SU-DHL-6 (cell line): ENCODE results near the gene TTK.
"Not testable (repeated sequence)": the region's sequence is repeated elsewhere in the genome, so short reads cannot be mapped to it uniquely, and the experiment has no call there.

ENCODE experiments used
- H2AFZ ChIP-seq: fragments of 200-600 bp; sonication (generic); 2 replicates; pipeline ENCODE4 v1.6.1; 2014; ENCODE audit warnings: low read depth, mild to moderate bottlenecking, moderate library complexity, mixed read lengths, antibody characterized with exemption, low read length; ENCODE audit not compliant: severe bottlenecking
- H3F3A ChIP-seq: fragments of 200-600 bp; shearing (Covaris generic); 2 replicates; pipeline ENCODE4 v1.6.0; 2016; ENCODE audit warnings: antibody characterized with exemption, mild to moderate bottlenecking; ENCODE audit not compliant: insufficient read depth
- H3K27ac ChIP-seq: fragments of 200-600 bp; sonication (generic); 2 replicates; pipeline ENCODE4 v1.5.1; 2016; ENCODE audit warnings: low read depth, mild to moderate bottlenecking, low read length, moderate library complexity, mixed read lengths
- H3K27me3 ChIP-seq: fragments of 200-600 bp; sonication (generic), shearing (Covaris generic); 2 replicates; pipeline ENCODE4 v1.6.0; 2014; ENCODE audit warnings: mild to moderate bottlenecking, low read length
- H3K36me3 ChIP-seq: fragments of 200-600 bp; sonication (generic); 2 replicates; pipeline ENCODE4 v1.6.1; 2014; ENCODE audit warnings: mild to moderate bottlenecking, low read length, mixed read lengths
- H3K4me2 ChIP-seq: fragments of 300-600, 200-600 bp; shearing (Covaris generic), sonication (generic); 2 replicates; pipeline ENCODE4 v1.6.0; 2014; ENCODE audit warnings: low read length, low read depth, mild to moderate bottlenecking; ENCODE audit not compliant: poor library complexity, severe bottlenecking
- H3K4me3 ChIP-seq: fragments of 200-600 bp; sonication (generic); 2 replicates; pipeline ENCODE4 v1.5.1; 2014; ENCODE audit warnings: antibody characterized with exemption, low read length, mild to moderate bottlenecking, mixed read lengths; ENCODE audit not compliant: insufficient read depth, poor library complexity, severe bottlenecking
- H3K79me2 ChIP-seq: fragments of 200-600 bp; sonication (generic); 2 replicates; pipeline ENCODE4 v1.6.1; 2014; ENCODE audit warnings: mild to moderate bottlenecking, low read length, moderate library complexity; ENCODE audit not compliant: insufficient read depth
- H3K9ac ChIP-seq: fragments of 200-600 bp; sonication (generic); 2 replicates; pipeline ENCODE4 v1.7.0; 2014; ENCODE audit warnings: mild to moderate bottlenecking, low read length
- H3K9me2 ChIP-seq: fragments of 200-600 bp; sonication (generic); replicated peaks from 2 replicates; pipeline ENCODE4 v1.6.1; 2014; ENCODE audit warnings: low read length; ENCODE audit not compliant: insufficient read depth
- H3K9me3 ChIP-seq: fragments of 200-600 bp; sonication (generic); 2 replicates; pipeline ENCODE4 v1.6.1; 2014; ENCODE audit warnings: low read length, mixed read lengths; ENCODE audit not compliant: insufficient read depth
- H4K20me1 ChIP-seq: fragments of 200-600 bp; sonication (generic); 2 replicates; pipeline ENCODE4 v1.6.1; 2014; ENCODE audit warnings: low read depth, mild to moderate bottlenecking, antibody characterized with exemption, low read length, moderate library complexity, mixed read lengths
- EZH2phosphoT487 ChIP-seq: fragments of 200-600 bp; sonication (generic), shearing (Covaris generic); conservative IDR thresholded peaks from 2 replicates; pipeline ENCODE4 v1.6.1; 2018; ENCODE audit warnings: mild to moderate bottlenecking, antibody characterized with exemption, low read length, moderate library complexity, mixed read lengths
- TF ChIP-seq, protein P1 (sequence below): fragments of 200-600 bp; sonication (generic); IDR thresholded peaks from one replicate; pipeline ENCODE4 v1.5.1; 2017; ENCODE audit warnings: antibody characterized with exemption, mild to moderate bottlenecking, low read length, moderate library complexity; ENCODE audit not compliant: insufficient read depth, poor library complexity, severe bottlenecking

Gene TTK

DNA sequence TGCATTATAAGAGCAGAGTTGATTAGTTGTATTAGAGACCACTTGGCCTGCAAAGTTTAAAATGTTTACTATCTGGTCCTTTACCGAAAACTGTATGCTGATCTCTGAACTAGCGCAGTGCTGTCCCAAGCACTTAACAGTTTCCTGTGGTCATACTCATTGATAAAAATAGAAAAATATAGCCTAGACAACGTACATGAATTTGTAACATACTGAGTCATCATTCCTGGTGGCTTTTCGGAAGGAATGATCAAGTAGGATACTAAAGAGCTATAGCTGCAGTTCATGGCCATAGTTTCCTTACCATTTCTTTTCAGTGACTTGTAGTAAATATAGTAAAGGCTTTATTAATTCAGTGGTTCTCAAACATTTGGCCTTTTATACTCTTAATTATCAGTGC lies 18.4 kb downstream of the TTK start:
- Histone ChIP-seq H3K4me2 (no peak overlapping the region), H3K36me3 (peaks cover 34% of the 10 kb centered on the region), H3K27ac (no peak overlapping the region), H3K9ac (no peak overlapping the region), H3F3A (0 out of 2 replicates have a peak, but pooled peaks cover 4% of the 10 kb centered on the region), H3K4me3 (no peak overlapping the region), H3K9me2 (no peaks in the 10 kb centered on the region), H2AFZ (no peak overlapping the region), H3K27me3 (no peaks in the 10 kb centered on the region), H4K20me1 (no peaks in the 10 kb centered on the region), H3K79me2 (no peaks in the 10 kb centered on the region), H3K9me3 (no peaks in the 10 kb centered on the region)
- TF ChIP-seq, protein P1, sequence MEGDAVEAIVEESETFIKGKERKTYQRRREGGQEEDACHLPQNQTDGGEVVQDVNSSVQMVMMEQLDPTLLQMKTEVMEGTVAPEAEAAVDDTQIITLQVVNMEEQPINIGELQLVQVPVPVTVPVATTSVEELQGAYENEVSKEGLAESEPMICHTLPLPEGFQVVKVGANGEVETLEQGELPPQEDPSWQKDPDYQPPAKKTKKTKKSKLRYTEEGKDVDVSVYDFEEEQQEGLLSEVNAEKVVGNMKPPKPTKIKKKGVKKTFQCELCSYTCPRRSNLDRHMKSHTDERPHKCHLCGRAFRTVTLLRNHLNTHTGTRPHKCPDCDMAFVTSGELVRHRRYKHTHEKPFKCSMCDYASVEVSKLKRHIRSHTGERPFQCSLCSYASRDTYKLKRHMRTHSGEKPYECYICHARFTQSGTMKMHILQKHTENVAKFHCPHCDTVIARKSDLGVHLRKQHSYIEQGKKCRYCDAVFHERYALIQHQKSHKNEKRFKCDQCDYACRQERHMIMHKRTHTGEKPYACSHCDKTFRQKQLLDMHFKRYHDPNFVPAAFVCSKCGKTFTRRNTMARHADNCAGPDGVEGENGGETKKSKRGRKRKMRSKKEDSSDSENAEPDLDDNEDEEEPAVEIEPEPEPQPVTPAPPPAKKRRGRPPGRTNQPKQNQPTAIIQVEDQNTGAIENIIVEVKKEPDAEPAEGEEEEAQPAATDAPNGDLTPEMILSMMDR, result no peak
- TF ChIP-seq EZH2phosphoT487, result no peak

DNA sequence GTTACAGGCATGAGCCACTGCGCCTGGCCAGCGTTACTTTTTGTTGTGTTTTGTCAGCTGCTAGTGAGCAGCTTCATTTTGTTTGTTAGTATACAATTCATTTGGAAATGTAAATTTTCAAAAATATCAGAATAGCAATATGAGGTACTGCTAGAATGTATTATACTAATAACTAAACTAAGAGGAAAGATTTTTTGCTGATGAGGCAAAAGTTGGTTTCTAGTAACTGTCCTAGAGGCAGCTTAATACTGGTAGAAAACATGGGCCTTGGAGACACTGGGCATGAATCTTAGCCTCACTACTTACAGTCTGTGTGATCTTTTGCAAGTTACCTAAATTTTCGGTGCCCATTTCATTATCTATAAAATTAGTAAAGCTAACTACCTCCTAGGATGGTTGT lies 24.1 kb downstream of the TTK start:
- H3K9me3 ChIP-seq, result no peaks in the 10 kb centered on the region
- H3K27me3 ChIP-seq, result no peaks in the 10 kb centered on the region
- H3F3A ChIP-seq, result no peaks in the 10 kb centered on the region
- H3K4me3 ChIP-seq, result no peak overlapping the region
- TF ChIP-seq EZH2phosphoT487, result no peak
- no peak overlapping the region for H3K9ac ChIP-seq
- peaks cover 53% of the 10 kb centered on the region for H3K36me3 ChIP-seq
- no peaks in the 10 kb centered on the region for H4K20me1 ChIP-seq
- no peak overlapping the region for H2AFZ ChIP-seq
- H3K9me2 ChIP-seq, result no peaks in the 10 kb centered on the region
- H3K27ac ChIP-seq, result no peak overlapping the region
- no peak overlapping the region for H3K4me2 ChIP-seq
- no peaks in the 10 kb centered on the region for H3K79me2 ChIP-seq

DNA sequence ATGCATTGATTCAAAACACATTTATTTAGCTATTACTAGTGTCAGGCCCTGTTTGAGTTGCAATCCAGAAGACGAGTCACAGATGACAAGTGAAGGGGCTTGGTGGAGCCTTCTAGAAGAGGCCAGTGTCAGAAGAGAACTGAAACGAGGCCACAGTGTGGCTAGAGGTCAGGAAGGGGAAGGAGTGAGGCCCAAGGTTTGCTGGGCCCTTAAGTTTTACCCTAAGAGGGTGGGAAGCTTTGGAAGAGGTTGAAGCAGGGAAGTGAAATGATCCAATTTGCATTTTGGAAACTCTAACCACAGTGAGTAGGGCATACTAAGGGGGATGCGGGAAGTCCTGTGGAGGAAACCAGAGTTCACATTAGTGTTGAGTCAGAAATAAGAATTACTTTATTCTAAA lies 25.0 kb downstream of the TTK start:
- Histone ChIP-seq H3K27ac (no peak overlapping the region), H2AFZ (no peak overlapping the region), H3K9me3 (no peaks in the 10 kb centered on the region), H3K36me3 (peaks cover 56% of the 10 kb centered on the region), H3K27me3 (no peaks in the 10 kb centered on the region), H3K4me2 (no peak overlapping the region), H3K9me2 (no peaks in the 10 kb centered on the region), H3F3A (no peaks in the 10 kb centered on the region), H4K20me1 (no peaks in the 10 kb centered on the region), H3K4me3 (no peak overlapping the region), H3K79me2 (no peaks in the 10 kb centered on the region), H3K9ac (no peak overlapping the region)
- TF ChIP-seq, protein P1, result no peak
- TF ChIP-seq EZH2phosphoT487, result no peak

DNA sequence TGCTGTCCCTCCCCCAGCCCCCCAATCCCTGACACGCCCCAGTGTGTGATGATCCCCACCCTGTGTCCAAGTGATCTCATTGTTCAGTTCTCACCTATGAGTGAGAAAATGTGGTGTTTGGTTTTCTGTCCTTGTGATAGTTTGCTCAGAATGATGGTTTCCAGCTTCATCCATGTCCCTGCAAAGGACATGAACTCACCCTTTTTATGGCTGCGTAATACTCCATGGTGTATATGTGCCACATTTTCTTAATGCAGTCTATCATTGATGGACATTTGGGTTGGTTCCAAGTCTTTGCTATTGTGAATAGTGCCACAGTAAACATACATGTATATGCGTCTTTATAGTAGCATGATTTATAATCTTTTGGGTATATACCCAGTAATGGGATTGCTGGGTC lies 43.8 kb downstream of the TTK start:
- H3K36me3 ChIP-seq, result peaks cover 18% of the 10 kb centered on the region
- not testable (repeated sequence) for H3F3A ChIP-seq, H3K9me3 ChIP-seq, H3K27ac ChIP-seq, H3K4me2 ChIP-seq, H4K20me1 ChIP-seq, H3K4me3 ChIP-seq, H3K9ac ChIP-seq, H3K9me2 ChIP-seq, H2AFZ ChIP-seq, H3K79me2 ChIP-seq, H3K27me3 ChIP-seq
